ENCODE measurements around the gene MED13L.

- TF ChIP-seq RAD21 (IDR thresholded peaks at IDR 0.05; ENCODE audit: low read length) (no peak), USF2 (IDR thresholded peaks at IDR 0.05; ENCODE audit: low read depth, low read length) (no peak), CTCF (conservative IDR thresholded peaks at IDR 0.05; ENCODE audit: low read depth, low read length) (no peak), POLR2A (IDR thresholded peaks at IDR 0.05; ENCODE audit: low read depth, low read length) (no peak), FOS (IDR thresholded peaks at IDR 0.05; ENCODE audit: low read depth, low read length) (no peak)
Observed at GRCh38 chr12:116174006-116174405, 103.5 kb downstream of the MED13L start.
